ENCODE measurements around the gene CCDC148.
A peak's percentile ranks its signal among the peaks of the same experiment; 100 is the strongest.
"Not testable (repeated sequence)": the region's sequence is repeated elsewhere in the genome, so short reads cannot be mapped to it uniquely, and the experiment has no call there.

Gene CCDC148

GRCh38 chr2:158366342-158366741 lies 90.2 kb downstream of the CCDC148 start:
- Histone ChIP-seq H3K27ac (ENCODE audit: poor library complexity, severe bottlenecking) (no peak overlapping the region), H3K4me1 (ENCODE audit: insufficient read depth, poor library complexity, severe bottlenecking) (no peaks in the 10 kb centered on the region), H3K9me3 (ENCODE audit: severe bottlenecking) (no peaks in the 10 kb centered on the region), H3K27me3 (ENCODE audit: insufficient read depth, poor library complexity, severe bottlenecking) (no peaks in the 10 kb centered on the region), H3K36me3 (ENCODE audit: low read depth) (no peaks in the 10 kb centered on the region), H3K4me3 (ENCODE audit: severe bottlenecking) (no peak overlapping the region)
- no peak for ATAC-seq (ENCODE audit: low read depth)
- no peak for DNase-seq (ENCODE audit: low spot score)
- TF ChIP-seq, protein P1, sequence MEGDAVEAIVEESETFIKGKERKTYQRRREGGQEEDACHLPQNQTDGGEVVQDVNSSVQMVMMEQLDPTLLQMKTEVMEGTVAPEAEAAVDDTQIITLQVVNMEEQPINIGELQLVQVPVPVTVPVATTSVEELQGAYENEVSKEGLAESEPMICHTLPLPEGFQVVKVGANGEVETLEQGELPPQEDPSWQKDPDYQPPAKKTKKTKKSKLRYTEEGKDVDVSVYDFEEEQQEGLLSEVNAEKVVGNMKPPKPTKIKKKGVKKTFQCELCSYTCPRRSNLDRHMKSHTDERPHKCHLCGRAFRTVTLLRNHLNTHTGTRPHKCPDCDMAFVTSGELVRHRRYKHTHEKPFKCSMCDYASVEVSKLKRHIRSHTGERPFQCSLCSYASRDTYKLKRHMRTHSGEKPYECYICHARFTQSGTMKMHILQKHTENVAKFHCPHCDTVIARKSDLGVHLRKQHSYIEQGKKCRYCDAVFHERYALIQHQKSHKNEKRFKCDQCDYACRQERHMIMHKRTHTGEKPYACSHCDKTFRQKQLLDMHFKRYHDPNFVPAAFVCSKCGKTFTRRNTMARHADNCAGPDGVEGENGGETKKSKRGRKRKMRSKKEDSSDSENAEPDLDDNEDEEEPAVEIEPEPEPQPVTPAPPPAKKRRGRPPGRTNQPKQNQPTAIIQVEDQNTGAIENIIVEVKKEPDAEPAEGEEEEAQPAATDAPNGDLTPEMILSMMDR (IDR thresholded peaks at IDR 0.05; ENCODE audit: poor library complexity, severe bottlenecking) = no peak

GRCh38 chr2:158359846-158360245 lies 96.7 kb downstream of the CCDC148 start:
- peak; percentile 31; the same call in 1 of the 3 replicates for ATAC-seq (ENCODE audit: low read depth)
- Histone ChIP-seq H3K4me3 (ENCODE audit: severe bottlenecking) (no peak overlapping the region), H3K9me3 (ENCODE audit: severe bottlenecking) (no peaks in the 10 kb centered on the region), H3K27ac (ENCODE audit: poor library complexity, severe bottlenecking) (no peak overlapping the region), H3K4me1 (ENCODE audit: insufficient read depth, poor library complexity, severe bottlenecking) (peaks cover 3% of the 10 kb centered on the region), H3K36me3 (ENCODE audit: low read depth) (no peaks in the 10 kb centered on the region), H3K27me3 (ENCODE audit: insufficient read depth, poor library complexity, severe bottlenecking) (no peaks in the 10 kb centered on the region)
- TF ChIP-seq, protein P1 (IDR thresholded peaks at IDR 0.05; ENCODE audit: poor library complexity, severe bottlenecking) = no peak
- DNase-seq (ENCODE audit: low spot score) = no peak

- H3K36me3 ChIP-seq (ENCODE audit: low read depth) = no peaks in the 10 kb centered on the region
These were observed 98.9 kb downstream of the CCDC148 start for GRCh38 chr2:158357699-158358098.

GRCh38 chr2:158357122-158357521 lies 99.4 kb downstream of the CCDC148 start:
- ATAC-seq (ENCODE audit: low read depth) = no peak

More at GRCh38 chr2:158357699-158358098, 98.9 kb downstream of the CCDC148 start:
- DNase-seq (ENCODE audit: low spot score) = no peak
- Histone ChIP-seq H3K27me3 (ENCODE audit: insufficient read depth, poor library complexity, severe bottlenecking) (no peaks in the 10 kb centered on the region), H3K9me3 (ENCODE audit: severe bottlenecking) (no peaks in the 10 kb centered on the region), H3K4me1 (ENCODE audit: insufficient read depth, poor library complexity, severe bottlenecking) (peaks cover 3% of the 10 kb centered on the region), H3K27ac (ENCODE audit: poor library complexity, severe bottlenecking) (no peak overlapping the region), H3K4me3 (ENCODE audit: severe bottlenecking) (no peak overlapping the region)
- TF ChIP-seq, protein P1 (IDR thresholded peaks at IDR 0.05; ENCODE audit: poor library complexity, severe bottlenecking) = no peak
- peak; percentile 50; the same call in 2 of the 3 replicates for ATAC-seq (ENCODE audit: low read depth)

DNA sequence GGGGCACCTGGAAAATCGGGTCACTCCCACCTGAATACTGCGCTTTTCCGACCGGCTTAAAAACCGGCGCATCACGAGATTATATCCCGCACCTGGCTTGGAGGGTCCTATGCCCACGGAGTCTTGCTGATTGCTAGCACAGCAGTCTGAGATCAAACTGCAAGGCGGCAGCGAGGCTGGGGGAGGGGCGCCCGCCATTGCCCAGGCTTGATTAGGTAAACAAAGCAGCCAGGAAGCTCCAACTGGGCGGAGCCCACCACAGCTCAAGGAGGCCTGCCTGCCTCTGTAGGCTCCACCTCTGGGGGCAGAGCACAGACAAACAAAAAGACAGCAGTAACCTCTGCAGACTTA lies 105.1 kb downstream of the CCDC148 start:
- H3K27ac ChIP-seq (ENCODE audit: poor library complexity, severe bottlenecking); H3K36me3 ChIP-seq (ENCODE audit: low read depth); H3K27me3 ChIP-seq (ENCODE audit: insufficient read depth, poor library complexity, severe bottlenecking); DNase-seq (ENCODE audit: low spot score); ATAC-seq (ENCODE audit: low read depth); H3K4me1 ChIP-seq (ENCODE audit: insufficient read depth, poor library complexity, severe bottlenecking); H3K9me3 ChIP-seq (ENCODE audit: severe bottlenecking); H3K4me3 ChIP-seq (ENCODE audit: severe bottlenecking): not testable (repeated sequence)

More at GRCh38 chr2:158357122-158357521, 99.4 kb downstream of the CCDC148 start:
- H3K4me1 ChIP-seq (ENCODE audit: insufficient read depth, poor library complexity, severe bottlenecking) = peaks cover 3% of the 10 kb centered on the region
- no peak overlapping the region for H3K4me3 ChIP-seq (ENCODE audit: severe bottlenecking)
- no peaks in the 10 kb centered on the region for H3K27me3 ChIP-seq (ENCODE audit: insufficient read depth, poor library complexity, severe bottlenecking)
- H3K27ac ChIP-seq (ENCODE audit: poor library complexity, severe bottlenecking) = no peak overlapping the region
- DNase-seq (ENCODE audit: low spot score) = no peak
- H3K9me3 ChIP-seq (ENCODE audit: severe bottlenecking) = no peaks in the 10 kb centered on the region
- TF ChIP-seq, protein P1 (IDR thresholded peaks at IDR 0.05; ENCODE audit: poor library complexity, severe bottlenecking) = no peak
- no peaks in the 10 kb centered on the region for H3K36me3 ChIP-seq (ENCODE audit: low read depth)

- H3K4me3 ChIP-seq (ENCODE audit: severe bottlenecking); H3K9me3 ChIP-seq (ENCODE audit: severe bottlenecking); H3K4me1 ChIP-seq (ENCODE audit: insufficient read depth, poor library complexity, severe bottlenecking); DNase-seq (ENCODE audit: low spot score); H3K27me3 ChIP-seq (ENCODE audit: insufficient read depth, poor library complexity, severe bottlenecking); ATAC-seq (ENCODE audit: low read depth); H3K27ac ChIP-seq (ENCODE audit: poor library complexity, severe bottlenecking); H3K36me3 ChIP-seq (ENCODE audit: low read depth): not testable (repeated sequence)
These were observed 105.6 kb downstream of the CCDC148 start for GRCh38 chr2:158350751-158351465.
